HepG2 (cell line): Measurements from ENCODE around the gene PLBD1.

ENCODE experiments used
- JUN ChIP-seq: sonication (generic); formaldehyde crosslinking; IDR thresholded peaks from 2 replicates; pipeline ENCODE4 v1.4.0; 2020; ENCODE audit warnings: mild to moderate bottlenecking, missing genetic modification reagents
- MIER2 ChIP-seq: IDR thresholded peaks from 2 replicates; pipeline ENCODE4 v1.6.1; 2016; ENCODE audit warnings: missing biosample characterization, missing genetic modification reagents
- NBN ChIP-seq: fragments of 450-650 bp; conservative IDR thresholded peaks from 2 replicates; pipeline ENCODE4 v1.6.1; 2017
- POLR2AphosphoS5 ChIP-seq: IDR thresholded peaks from 2 replicates; pipeline ENCODE4 v1.6.1; 2012; ENCODE audit warnings: low read depth, low read length
- ZNF12 ChIP-seq: sonication (generic); formaldehyde crosslinking; IDR thresholded peaks from 2 replicates; pipeline ENCODE4 v1.5.0; 2020; ENCODE audit warnings: missing genetic modification reagents
- ZNF232 ChIP-seq: sonication (generic); formaldehyde crosslinking; IDR thresholded peaks from 2 replicates; pipeline ENCODE4 v1.4.0; 2020; ENCODE audit warnings: missing genetic modification reagents, borderline replicate concordance
- ZSCAN31 ChIP-seq: sonication (generic); formaldehyde crosslinking; IDR thresholded peaks from 2 replicates; pipeline ENCODE4 v1.5.0; 2020; ENCODE audit warnings: low read depth, mild to moderate bottlenecking, missing genetic modification reagents
- TF ChIP-seq, protein P1 (sequence below): sonication (generic); formaldehyde crosslinking; IDR thresholded peaks from 2 replicates; pipeline ENCODE4 v1.5.0; 2020; ENCODE audit warnings: mild to moderate bottlenecking, missing genetic modification reagents, moderate library complexity

DNA sequence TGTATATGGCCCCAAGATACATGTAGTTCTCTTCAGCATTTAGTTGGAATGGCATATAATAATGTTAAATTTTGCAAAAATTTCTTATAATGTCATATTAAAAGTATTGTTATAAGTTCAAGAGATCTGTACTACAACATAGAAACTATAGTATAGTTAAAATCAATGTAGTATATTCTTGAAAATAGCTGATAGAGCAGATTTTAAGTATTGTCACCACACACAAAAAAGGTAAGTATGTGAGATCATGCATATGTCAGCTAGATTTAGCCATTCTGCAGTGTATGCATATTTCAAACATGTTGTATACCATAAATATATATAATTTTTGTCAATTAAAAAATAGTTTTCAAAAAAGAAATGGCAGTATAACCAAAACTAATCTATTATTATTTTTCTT is 86.5 kb downstream of the PLBD1 start:
- TF ChIP-seq ZNF232 (no peak), ZSCAN31 (CRISPR knock-in tag) (no peak), NBN (no peak), MIER2 (CRISPR knock-in tag) (no peak), POLR2AphosphoS5 (no peak), JUN (no peak), ZNF12 (CRISPR knock-in tag) (no peak)
- TF ChIP-seq, protein P1, sequence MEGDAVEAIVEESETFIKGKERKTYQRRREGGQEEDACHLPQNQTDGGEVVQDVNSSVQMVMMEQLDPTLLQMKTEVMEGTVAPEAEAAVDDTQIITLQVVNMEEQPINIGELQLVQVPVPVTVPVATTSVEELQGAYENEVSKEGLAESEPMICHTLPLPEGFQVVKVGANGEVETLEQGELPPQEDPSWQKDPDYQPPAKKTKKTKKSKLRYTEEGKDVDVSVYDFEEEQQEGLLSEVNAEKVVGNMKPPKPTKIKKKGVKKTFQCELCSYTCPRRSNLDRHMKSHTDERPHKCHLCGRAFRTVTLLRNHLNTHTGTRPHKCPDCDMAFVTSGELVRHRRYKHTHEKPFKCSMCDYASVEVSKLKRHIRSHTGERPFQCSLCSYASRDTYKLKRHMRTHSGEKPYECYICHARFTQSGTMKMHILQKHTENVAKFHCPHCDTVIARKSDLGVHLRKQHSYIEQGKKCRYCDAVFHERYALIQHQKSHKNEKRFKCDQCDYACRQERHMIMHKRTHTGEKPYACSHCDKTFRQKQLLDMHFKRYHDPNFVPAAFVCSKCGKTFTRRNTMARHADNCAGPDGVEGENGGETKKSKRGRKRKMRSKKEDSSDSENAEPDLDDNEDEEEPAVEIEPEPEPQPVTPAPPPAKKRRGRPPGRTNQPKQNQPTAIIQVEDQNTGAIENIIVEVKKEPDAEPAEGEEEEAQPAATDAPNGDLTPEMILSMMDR (CRISPR knock-in tag) = no peak
